GM18507 (cell line): ENCODE measurements around the gene CD37.
"Not testable (repeated sequence)": the region's sequence is repeated elsewhere in the genome, so short reads cannot be mapped to it uniquely, and the experiment has no call there.

ENCODE experiments used
- DNase-seq: peaks from one replicate; pipeline ENCODE4 v3.0.0; 2011; ENCODE audit warnings: low read depth; ENCODE audit not compliant: insufficient read length; ENCODE audit errors: extremely low spot score
- FAIRE-seq: peaks from 2 replicates; lab custom pipeline; 2011; peaks lifted over from hg19 to GRCh38; lab: Jason Lieb, UNC

CD37 gene

DNA sequence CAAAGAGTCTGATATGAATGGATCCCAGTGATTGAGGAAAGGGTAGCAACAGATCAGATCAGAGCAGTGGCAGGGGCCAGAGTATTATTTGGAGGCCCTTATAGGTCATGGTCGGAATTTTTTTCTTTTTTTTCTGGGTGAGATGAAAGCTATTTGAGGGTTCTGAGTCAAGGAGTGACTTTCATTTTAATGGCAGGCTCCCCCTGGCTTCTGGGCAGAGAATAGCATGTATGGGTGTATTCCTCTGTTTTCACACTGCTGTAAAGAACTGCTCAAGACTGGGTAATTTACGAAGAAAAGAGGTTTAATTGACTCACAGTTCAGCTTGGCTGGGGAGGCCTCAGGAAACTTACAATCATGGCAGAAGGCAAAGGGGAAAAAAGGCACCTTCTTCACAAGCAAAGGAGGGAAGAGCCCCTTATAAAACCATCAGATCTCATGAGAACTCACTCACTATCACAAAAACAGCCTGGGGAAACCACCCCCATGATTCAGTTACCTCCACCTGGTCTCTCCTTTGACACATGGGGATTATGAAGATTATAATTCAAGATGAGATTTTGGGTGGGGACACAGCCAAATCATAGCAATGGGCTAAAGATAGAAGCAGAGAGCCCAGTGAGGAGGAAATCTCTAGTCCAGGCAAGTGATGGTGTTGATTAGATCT, 7.2 kb upstream of the CD37 start:
- DNase-seq (no peak), FAIRE-seq (peak; percentile 71)

- DNase-seq (no peak), FAIRE-seq (no peak)
Measured at GRCh38 chr19:49328741-49329140, 6.5 kb upstream of the CD37 start.

- not testable (repeated sequence) for DNase-seq, FAIRE-seq
Measured at GRCh38 chr19:49331187-49331586, 4.0 kb upstream of the CD37 start.

GRCh38 chr19:49331616-49332055, 3.6 kb upstream of the CD37 start:
- DNase-seq (no peak), FAIRE-seq (peak; percentile 96)

DNA sequence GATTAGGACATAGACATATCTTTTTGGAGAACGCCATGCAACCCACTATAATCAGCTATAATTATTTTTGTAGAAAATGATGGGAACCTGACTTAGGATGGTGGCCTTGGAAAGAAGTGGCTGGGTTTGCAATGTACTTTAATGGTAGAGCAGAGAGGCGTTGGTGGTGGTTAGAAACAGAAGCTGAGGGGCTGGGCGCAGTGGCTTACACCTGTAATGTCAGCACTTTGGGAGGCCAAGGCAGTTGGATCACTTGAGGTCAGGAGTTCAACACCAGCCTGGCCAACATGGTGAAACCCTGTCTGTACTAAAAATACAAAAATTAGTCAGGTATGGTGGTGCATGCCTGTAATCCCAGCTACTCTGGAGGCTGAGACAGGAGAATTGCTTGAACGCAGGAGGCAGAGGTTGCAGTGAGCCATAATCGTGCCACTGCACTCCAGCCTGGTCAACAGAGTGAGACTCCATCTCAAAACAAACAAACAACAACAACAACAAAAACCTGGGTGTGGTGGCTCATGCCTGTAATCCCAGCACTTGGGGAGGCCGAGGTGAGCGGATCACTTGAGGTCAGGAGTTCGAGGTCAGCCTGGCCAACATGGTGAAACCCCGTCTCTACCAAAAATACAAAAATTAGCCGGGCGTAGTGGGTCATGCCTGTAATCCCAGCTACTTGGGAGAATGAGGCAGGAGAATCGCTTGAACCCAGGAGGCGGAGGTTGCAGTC, 2.4 kb upstream of the CD37 start:
- FAIRE-seq, DNase-seq: not testable (repeated sequence)

GRCh38 chr19:49333418-49333805, 1.8 kb upstream of the CD37 start:
- DNase-seq (no peak), FAIRE-seq (no peak)

- FAIRE-seq (peak; percentile 95), DNase-seq (no peak)
Measured at GRCh38 chr19:49333811-49334288, 1.4 kb upstream of the CD37 start.

DNA sequence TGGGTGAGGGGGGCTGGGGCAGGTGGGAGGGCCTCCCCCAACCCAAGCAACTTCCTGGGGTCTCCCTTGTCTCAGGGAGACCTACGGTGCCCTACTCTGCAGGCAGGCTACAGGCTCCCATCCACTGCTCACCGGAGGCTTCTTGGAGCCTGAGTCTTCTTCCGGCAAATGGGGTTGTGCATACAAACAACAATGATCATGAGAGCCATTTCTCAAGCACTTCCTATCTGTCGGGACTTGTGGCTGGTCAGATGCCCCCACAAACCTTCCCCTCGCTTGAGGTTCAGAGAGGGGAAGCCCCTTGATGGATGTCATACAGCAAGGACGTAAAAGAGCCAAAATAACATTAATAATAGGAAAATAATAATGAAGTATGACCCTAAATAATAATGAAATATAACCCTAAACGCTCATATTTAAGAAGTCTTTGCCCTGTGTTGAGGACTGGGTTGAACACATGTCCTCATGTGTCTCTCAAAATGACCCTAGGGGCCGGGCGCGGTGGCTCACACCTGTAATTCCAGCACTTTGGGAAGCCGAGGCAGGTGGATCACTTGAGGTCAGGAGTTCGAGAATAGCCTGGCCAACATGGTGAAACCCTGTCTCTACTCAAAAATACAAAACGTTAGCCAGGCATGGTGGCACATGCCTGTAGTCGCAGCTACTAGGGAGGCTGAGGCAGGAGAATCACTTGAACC, 727 bp downstream of the CD37 start:
- DNase-seq (no peak), FAIRE-seq (peak; percentile 54)

DNA sequence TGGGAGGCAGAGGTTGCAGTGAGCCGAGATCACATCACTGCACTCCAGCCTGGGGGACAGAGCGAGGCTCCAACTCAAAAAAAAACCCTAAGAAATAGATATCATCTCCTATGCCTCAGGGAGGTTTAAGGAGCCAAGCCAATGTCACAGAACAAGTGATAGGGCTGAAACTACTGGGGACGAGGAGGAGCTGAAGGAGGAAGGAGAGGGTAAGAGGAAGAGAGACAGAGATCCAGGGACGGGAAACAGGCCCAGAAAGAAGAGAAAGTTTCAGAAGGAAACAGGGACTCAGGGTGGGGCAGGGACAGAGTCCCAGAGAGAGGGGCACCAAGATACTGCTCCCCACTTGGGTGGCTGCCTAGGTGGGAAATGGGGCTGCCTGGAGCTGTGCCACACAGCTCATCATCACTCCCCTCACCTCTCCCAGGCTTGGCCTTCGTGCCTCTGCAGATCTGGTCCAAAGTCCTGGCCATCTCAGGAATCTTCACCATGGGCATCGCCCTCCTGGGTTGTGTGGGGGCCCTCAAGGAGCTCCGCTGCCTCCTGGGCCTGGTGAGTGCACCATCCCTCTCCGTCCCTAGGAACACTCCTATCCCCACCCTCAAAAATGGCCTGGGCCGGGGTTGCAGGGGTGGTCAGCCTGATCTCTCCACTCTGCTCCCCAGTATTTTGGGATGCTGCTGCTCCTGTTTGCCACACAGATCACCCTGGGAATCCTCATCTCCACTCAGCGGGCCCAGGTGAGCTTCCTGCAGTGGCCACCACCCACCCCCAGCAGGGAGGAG, 1.5 kb downstream of the CD37 start:
- DNase-seq (no peak), FAIRE-seq (no peak)

GRCh38 chr19:49337267-49338022, 2.2 kb downstream of the CD37 start:
- no peak for DNase-seq
- no peak for FAIRE-seq

DNA sequence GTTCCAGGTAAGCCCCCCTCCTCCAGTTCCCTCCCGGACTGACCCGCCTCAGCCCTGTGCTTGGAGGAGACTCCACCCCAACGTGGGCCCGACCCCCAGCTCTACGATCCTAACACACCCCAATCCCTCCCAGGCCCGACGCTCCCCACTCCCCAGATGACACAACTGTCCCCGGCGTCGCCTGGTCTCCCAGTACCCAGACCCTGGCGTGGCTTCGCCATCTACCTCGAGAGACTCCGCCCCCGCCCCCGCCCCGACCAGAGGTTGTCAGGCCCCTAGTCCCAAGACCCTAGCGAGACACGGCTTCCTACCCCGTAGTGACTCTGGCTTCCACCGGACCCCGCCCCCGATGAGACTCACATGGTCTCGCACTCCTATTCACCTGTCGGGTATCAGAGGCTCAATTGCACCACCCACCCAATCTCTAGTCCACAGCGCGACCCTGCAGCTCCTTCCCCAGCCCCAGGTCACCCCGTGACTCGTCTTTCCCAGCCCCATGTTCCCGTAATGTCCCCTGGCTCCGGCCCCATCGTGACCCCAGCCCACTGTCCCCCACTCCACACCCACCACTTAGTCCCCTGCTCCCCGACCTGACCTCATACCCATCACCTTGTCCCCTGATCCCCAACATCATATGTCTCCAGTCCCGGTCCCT, 2.9 kb downstream of the CD37 start:
- DNase-seq: no peak
- no peak for FAIRE-seq

DNA sequence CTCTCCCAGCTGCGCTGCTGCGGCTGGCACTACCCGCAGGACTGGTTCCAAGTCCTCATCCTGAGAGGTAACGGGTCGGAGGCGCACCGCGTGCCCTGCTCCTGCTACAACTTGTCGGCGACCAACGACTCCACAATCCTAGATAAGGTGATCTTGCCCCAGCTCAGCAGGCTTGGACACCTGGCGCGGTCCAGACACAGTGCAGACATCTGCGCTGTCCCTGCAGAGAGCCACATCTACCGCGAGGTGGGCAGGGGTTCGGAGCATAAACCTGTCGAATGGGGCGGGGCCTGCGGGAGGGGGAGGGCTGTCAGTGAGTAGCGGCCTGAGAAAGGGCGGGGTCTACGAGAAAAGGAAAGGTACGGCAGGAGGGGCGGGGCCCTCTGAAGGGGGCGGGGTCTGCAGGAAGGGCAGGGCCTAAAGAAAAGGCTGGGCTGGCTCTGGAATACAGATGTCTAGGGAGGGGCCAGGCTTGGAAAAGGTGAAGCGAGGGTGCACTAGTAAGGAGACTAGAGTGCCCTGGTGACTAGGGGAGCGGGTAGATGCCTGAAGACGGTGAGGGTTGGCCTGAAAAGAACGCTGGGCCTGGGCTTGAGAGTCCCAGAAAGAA, 3.6 kb downstream of the CD37 start:
- FAIRE-seq (no peak), DNase-seq (no peak)

- FAIRE-seq: no peak
Measured at GRCh38 chr19:49339301-49340068, 4.3 kb downstream of the CD37 start.

GRCh38 chr19:49340069-49340864, 5.1 kb downstream of the CD37 start:
- peak; percentile 96 for DNase-seq
- FAIRE-seq: peak; percentile 98

More at GRCh38 chr19:49339301-49340068, 4.3 kb downstream of the CD37 start:
- DNase-seq: no peak

DNA sequence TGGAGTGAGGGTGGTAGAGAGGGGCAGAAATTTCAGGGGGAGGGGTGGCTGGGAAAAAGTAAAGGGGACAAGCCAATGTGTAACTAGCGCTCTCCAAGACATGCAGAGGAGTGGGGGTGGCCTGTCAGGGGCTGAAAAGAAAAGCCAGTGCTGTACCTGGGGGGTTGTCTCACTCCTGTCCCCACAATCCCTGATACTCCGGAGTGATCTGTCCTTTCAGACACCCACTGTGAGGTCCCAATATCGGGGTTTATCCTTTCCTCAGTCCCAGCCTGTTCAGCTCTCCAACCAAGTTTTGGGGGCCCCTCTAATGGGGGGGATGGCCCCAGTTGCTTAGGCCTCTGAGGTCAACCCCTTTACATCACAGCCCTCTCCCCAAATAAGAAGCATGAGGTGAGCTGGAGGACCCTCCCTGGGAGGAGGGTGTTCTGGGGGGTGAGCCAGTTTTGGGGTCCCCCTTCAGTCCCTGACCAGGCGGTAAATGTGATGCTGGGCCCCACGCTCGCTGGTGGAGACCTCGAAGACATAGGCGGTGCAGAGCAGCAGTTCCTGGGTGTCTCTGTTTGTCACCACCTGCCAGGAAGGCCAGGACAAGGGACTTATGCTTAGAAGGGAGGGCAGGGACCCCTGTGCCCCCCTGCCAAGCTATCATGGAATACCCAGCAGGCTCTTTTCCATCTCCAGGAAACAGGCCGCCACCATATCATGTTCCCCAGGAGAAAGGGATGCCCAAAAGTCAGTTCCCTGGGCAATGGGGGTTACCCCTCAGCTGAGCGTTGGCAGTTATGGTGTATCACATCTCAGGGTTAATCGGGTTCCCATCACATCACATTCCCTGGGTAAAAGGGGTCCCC, 5.9 kb downstream of the CD37 start:
- DNase-seq: no peak
- FAIRE-seq: no peak

DNA sequence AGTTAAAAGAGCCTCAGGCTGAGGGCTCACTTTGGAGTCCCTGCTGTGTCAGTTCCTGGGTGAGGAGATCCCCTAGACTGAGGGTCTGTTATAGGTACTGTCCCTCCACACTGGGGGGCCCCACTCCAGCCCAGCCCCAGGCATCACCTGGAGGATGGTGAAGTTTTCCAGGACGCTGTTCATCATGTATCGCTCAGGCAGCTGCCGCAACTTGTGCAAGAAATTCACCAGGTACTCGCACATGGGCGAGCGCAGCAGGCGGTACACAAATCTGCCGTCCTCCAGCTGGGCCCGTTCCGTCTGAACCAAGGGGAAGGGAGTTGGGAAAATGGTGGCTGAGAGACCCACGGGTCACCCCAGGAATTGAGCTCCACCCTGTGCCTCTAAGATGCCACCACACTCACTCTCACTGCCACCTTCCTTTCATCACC, 7.1 kb downstream of the CD37 start:
- DNase-seq (no peak), FAIRE-seq (no peak)
